ENCODE data around the gene LKAAEAR1.
A peak's percentile ranks its signal among the peaks of the same experiment; 100 is the strongest.

The LKAAEAR1 gene

DNA sequence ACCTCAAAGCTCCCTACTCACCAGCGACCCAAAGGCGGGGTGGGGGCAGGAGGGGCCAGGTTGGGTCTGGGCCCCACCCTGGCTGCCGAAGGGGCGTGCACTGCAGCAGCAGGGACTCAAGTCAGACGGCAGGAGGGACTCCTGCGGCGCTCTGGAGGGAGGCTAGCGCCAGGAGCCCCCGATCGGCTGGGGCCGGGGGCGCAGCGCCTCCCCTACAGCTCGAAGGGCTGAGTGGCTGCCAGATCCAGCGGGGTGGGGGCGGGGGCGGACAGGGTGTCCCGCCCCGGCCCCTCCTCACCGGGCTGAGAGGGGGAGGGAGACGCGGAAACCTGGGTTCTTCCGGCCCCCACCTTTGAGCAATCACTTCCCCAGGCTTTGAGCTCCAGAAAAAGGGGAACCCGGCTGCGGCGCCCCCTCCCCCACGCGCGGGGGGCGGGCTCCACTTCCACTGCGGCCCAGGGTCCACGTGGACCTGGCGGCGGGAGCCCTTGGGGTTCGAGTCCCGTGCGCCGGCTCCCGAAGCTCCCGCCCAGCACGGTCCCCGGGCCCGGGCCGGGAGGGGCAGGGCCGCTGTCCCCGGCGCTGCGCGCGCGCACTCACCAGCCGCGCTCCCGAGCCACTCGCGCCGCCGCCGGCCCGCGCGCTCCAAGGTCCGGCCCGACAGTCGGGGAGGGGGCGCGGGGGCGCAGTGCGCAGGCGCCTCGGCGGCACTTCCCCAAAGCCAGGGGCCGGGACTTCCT, 4.8 kb downstream of the LKAAEAR1 start, which contains the start of gene RGS19:
Gene RGS19 (minus strand): TSS at position 246 of the 740 bp plus-strand sequence. CDS start 2,632 bp downstream, outside the sequence.
- peak; percentile 38 to 57 (median 48) for DNase-seq (ENCODE audit: low read depth in 3 of 3)

DNA sequence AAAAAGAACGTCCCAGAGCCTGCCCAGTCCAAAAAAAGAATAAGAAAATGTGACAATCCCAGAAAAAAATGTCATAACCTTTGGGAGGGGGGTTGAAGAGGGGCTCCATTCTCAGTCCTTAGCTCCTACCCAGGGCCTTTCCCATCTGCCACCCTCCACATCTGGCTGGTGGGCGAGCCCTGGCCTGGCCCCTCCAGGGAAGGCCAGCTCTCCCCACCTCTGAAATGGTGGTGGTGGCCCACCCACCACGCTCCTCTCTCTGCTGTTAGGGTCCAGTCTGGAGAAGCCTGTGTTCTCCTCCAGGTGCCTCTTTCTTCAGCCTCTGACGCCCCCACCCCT, 5.3 kb downstream of the LKAAEAR1 start:
- DNase-seq (ENCODE audit: low read depth in 3 of 3): no peak

DNA sequence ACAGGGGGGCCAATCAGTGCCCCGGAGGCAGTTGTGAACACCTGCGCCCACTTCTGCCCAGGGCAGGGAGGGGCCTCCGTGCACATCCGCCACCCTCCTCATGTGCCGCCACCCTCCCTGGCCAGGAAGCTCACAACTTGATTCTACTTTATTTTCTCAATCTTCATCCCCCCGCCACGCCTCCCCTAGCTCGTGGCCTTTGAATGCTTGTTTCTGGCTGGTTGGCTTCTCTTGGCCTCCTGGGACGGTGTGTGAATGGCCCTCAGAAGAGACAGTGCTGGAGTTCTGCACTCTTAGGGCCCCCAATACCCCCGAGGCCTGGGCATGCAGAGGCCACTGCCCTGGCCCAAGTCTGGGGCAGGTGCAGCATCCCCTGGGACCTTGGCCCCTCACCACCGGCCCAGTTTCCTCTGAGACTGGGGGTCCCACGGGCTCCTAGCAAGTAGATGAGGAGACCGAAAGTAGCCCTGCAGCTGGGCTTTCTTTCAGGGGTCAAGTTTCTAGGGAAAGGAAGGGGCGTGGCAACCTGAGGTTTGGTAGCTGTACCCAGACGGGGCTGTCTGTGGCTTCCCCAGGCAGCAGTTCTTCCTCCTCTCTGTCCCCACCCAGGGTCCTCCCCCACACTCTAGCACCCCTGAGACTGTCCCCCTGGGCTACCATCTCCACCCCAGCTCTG, 6.2 kb downstream of the LKAAEAR1 start:
- DNase-seq (ENCODE audit: low read depth in 3 of 3): no peak

DNA sequence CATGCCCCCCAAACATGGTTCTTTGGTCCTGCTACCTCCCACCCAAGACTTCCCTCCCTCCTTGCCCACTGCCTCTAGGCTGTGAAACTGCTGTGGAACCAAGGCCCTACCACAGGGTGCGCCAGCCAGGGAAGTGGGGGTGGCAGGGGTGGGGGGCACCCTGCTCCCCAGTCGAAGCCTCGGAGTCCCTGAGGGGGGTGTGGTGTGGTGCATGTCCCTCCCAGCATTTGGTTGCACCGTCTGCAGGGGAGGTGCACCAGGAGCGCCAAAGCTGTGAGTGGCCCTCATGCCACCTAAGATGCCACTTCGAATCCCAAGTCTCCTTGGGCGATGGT, 6.7 kb downstream of the LKAAEAR1 start:
- no peak for DNase-seq (ENCODE audit: low read depth in 3 of 3)

DNA sequence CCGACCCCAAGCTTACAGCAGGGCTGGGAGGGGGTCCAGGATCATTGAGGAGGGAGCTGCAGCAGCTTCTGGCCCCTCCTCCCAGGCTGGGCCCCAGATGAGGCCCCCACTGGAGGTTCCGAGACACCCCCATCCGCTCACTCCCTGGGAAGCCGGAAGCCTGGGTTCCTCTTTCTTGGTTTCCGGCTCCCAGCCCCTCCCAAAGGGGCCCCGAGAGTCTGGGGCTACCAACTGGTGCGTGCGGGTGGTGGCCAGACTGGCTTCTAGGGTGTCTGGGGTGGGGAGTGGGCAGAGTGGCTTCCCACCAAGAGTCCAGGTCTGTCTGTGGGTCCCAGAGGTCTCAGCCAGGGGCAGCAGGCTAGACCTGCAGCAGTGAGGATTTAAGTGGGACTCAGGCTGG, 7.1 kb downstream of the LKAAEAR1 start:
- DNase-seq (ENCODE audit: low read depth in 3 of 3): no peak

DNA sequence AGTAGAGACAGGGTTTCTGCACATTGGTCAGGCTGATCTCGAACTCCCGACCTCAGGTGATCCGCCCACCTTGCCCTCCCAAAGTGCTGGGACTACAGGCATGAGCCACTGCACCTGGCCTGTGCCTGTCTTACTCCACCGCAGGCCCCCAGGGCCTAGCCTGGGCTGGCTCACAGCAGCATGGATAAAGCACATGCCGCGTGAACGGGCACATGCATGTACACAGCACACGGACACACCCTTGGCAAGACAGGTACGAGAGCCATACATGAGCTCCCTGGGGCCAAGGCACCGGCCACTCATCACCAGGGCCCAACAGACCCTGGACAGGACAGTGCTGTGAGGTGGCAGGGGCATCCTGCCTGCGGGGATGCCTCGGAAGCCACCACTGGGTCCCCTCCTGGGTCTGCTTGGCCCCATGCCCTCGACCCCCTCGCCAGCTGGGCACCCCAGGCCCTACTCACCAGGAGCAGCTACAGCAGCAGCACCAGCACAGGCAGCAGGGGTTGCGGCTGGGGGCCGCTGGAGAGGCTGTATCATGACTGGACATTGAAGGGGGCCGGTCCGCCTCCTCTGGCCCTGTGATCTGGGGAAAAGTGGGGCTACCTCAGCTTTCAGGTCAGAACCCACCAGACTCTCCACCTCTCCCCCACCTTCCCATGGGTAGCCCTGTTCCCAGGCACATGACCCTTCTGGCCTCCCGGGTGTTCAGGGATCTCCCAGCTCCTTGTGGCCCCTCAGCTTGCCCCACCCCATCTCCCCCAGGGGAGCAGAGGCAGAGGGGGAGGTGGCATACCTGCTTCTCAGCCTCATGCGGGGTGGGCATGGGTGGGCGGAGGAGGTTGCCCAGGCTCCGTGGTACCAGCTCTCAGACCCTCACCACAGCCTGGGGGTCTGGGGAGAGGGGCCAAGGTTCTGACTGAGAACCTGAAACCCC, 7.9 kb downstream of the LKAAEAR1 start:
- no peak for DNase-seq (ENCODE audit: low read depth in 3 of 3)

DNA sequence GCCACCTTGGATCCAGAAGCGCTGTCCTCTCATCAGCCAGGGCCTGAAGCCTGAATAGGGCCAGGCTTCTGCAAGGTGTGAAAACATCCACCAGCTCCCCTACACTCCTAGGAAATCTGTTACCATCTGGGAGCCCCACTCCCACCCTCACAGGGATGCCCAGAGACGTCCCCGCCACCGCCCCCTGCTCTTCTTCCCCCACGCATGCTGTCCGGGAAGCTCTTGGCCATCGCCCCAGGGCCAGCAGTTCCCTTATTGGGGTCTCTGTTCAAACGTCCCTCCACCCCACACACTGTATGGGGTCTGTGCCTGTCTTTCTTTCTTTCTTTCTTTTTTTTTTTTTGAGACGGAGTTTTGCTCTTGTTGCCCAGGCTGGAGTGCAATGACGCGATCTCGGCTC, 8.6 kb downstream of the LKAAEAR1 start:
- DNase-seq (ENCODE audit: low read depth in 3 of 3): no peak

DNA sequence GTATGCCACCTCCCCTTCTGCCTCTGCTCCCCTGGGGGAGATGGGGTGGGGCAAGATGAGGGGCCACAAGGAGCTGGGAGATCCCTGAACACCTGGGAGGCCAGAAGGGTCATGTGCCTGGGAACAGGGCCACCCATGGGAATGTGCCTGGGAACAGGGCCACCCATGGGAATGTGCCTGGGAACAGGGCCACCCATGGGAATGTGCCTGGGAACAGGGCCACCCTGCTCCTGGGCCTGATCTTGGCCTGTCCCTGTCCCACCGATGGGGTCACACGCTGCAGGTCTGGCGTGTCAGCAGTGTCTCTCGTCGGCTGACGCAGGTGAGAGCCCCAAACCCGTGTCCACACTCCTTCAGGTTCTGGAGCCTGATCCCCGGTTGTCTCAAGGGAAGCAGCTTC, 9.2 kb downstream of the LKAAEAR1 start:
- DNase-seq (ENCODE audit: low read depth in 3 of 3): no peak

DNA sequence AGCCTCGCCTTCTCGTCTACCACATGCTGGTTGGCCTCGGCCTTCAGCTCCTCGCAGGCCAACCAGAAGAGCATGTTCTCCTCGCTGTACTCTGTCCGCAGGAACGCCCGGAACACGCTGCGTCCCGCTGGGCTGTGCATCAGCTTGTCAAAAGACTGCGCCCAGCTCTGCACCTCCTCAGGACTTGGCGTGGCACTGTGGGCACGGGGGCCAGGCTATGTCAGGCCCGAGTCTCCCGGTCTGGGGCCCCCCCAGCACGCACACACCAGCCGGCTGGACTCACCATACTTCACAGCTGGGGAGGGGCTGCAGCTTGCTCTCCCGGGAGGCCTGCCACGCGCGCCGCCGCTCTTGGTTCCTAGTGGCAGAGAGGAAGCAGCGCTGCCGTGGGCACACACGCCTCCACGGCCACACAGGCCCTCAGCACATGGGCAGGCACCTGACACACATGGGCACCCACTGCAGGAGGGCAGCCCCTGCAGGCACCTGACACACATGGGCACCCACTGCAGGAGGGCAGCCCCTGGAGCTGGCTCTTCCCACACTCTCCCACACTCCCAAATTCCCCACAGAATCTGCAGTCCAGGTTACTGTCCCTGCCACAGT, 9.9 kb downstream of the LKAAEAR1 start:
- no peak for DNase-seq (ENCODE audit: low read depth in 3 of 3)

DNA sequence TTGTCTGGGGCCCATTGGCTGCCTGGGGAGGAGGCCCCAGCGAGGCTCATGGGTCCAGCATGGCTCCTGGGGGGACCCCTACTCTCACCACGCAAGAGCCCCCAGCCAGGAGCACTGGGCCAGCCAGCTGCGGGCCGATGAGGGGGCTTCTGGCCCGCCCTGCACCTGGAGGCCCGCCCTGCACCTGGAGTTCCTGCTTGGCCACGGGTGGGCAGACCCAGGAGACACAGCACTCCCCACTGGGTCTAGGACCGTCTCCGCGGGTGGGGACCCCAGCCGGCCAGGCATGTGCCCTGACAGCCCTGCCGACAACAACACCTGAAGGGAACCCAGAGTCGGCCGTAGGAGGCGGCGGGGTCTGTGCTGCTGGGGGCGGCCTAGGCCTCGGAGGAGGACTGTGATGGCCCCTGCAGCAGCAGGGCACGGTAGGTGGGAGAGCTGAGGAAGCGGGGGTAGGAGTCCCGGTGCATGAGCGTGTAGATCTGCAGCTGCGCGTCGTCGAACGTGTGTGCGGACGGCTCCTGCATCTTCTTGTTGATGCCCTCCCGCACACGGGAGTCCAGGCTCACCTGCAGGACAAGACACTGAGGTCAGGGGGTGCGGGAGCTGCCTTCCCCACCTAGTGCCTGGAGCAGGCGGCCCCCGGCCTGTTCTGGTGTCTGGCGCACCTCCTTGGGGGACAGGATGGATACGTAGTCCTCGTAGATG, 10.6 kb downstream of the LKAAEAR1 start:
- no peak for DNase-seq (ENCODE audit: low read depth in 3 of 3)

DNA sequence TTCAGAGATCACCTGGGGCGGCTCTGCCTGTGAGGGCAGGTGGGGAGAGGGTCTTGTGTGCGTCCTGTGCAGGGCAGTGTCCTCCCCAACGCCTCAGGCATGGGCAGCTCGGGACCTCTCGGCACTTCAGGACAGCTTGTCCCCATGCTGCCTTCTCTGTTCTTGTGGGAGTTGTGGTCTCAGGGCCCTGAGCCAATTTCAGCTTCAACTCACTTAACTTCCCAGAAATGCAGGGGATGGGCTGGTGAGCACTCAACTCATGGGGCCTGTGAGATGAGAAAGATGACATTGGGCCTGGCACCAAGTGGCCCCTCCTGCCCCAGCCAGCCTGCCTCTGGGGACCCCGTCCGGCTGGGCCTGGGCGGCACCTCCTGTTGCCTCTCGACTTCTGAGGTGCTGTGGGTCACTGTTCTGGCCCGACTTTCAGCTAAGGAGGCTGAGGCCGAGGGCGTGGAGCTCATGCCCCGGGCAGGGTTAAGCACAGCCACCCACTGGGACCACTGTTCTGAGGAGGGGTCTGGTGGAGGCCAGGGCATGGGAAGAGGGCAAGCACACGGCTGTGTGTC, 11.6 kb downstream of the LKAAEAR1 start:
- no peak for DNase-seq (ENCODE audit: low read depth in 3 of 3)

DNA sequence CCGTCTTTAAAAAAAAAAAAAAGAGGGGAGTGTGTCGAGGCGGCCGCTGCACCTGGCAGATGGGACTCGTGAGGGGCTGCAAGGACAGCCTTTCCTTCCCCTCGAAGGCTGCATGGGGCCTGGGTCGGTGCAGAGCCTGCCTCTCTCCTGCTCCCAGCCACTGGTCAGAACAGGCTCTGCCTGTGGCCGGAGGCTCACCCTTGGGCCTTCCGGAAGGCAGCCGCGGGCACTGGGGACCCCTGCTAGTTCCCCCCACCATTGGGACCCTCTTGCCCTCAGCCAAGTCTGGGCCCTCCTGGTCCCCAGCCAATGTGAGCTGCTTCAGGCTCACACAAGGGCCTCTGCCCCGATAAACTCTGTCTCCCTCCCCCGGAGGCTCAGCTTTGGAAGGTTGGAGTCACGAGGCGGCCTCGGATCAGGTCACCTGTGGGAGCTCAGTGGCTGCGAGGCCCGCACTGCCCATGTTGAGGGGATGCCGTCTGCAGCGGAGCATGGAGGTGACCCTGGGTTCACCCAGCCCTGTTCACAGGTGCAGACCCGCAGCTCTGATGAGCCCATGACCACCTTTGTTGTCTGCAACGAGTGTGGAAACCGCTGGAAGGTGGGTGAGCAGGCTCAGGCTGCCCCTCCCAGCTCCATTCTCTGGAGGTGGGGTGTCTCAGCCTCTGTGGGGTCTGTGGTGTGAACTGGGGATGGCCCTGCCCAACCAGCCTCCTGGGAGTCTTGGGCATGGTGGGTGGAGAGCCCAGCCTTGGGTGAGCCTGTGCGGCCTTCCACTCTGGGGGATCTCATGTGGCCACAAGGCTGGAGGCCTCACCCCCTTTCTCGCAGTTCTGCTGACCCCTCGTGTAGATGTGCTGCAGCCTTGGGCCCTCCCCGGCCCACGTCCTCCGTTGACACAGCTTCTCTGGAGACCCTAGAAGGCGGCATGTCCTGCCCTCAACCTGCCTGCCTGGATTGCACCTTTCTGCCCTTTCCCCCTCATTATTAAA, 12.6 kb downstream of the LKAAEAR1 start:
- DNase-seq (ENCODE audit: low read depth in 3 of 3): no peak

DNA sequence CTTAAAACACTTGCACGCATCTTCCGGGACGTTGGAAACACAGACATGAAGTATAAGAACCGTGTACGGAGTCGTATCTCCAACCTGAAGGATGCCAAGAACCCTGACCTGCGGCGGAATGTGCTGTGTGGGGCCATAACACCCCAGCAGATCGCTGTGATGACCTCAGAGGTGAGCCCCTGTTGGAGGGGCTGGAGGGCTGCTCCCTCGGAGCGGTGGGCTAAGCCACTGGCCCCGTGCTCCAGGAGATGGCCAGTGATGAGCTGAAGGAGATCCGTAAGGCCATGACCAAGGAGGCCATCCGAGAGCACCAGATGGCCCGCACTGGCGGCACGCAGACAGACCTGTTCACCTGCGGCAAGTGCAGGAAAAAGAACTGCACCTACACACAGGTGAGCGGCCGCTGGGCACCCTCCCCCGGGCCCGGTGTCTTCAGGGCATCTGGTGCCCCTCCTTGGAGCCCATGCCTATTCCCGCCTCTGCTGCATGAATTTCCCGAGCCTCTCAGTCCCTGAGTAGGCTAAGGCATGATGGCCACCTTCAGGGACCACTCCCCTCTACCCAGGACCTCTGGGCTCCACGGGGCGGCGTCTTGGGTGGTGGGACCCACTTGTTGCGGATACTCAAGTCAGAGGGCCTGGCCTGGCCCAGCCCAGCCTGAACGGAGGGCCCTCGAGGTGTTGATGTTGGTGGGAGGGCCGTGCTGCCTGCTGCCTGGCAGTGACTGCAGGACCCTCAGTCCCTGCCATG, 13.8 kb downstream of the LKAAEAR1 start:
- no peak for DNase-seq (ENCODE audit: low read depth in 3 of 3)

DNA sequence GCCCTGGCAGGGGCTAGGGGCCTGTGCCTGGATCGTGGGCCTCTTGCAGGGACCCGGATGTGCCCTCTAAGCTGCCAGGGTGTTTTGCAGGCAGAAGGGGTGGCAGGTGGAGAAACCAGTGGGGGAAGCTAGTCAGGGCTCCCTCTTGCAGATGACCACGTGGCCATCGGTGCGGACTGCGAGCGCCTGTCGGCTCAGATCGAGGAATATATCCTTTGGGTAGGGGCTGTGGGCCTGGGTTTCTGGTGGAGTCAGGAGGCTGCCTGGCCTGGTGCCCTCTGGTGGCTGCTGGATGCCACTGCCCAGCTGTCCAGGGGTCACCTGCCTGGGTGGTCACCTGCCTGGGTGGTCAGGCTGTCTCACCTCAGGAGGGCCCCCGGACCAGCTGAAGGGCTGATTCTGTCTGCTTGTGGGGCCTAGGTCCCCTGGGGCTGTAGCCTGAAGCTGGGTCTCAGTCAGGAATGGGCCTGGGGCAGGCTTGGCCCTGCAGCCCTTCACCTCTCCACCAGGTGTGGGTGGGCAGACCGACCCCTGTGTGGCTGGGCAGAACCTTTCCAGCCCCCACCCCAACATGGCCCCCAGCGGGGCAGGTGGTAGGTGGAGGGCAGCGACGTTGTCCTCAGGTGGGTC, 14.5 kb downstream of the LKAAEAR1 start:
- DNase-seq (ENCODE audit: low read depth in 3 of 3): no peak

DNA sequence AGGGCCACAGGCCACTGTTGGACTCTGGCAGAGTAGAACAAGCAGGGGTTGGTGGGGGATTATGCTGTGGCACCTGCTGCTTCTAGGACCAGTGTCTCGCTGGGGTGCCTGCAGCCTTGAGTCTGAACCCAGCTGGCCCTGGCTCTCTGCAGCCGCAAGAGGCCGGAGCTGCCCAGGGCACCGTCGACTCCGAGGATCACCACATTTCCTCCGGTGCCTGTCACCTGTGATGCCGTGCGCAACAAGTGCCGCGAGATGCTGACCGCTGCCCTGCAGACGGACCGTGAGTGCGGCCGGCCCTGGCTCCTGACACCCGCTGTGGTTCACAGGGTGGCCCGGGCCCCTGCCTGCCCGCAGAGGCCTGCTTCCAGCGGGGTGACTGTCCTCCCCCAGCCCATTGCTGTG, 15.0 kb downstream of the LKAAEAR1 start:
- no peak for DNase-seq (ENCODE audit: low read depth in 3 of 3)

DNA sequence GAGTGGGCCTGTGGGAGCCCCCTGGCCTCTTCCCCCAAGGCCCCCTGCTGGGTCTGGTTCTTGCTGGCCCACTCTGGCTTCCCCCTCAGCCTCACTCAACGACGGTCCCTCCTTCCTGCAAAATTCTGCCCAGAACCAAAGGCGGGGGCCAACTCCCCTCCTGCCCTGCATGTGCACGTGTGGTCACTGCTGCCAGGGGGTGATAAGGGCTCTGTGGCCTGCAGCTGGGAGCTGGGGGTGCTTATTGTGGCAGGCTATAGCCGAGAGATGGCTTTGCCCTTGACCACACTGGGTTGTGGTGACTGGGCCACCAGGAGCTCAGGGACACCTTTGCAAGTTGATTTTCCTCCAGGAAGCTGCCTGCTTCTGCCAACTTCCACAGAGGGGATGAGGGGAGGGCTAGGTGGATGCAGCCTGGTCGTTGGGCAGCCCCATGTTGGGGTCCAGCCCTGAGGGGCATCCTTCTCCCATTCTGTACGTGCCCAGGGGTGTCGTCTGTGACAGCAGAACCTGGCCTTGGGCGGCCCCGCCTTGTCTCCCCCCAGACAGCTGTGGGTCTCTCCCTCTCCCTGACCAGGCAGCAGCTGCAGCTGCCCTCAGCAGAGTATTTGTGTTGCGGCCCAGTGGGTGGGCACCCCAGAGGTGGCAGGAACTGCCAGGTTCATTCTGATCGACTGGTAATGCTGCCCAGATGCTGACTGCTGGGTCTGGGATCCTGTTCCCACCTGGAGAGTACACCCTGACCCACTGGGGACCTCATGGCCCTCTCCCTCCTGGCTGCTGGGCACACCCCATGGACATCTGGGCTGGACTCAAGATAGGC, 15.6 kb downstream of the LKAAEAR1 start:
- DNase-seq (ENCODE audit: low read depth in 3 of 3): no peak

DNA sequence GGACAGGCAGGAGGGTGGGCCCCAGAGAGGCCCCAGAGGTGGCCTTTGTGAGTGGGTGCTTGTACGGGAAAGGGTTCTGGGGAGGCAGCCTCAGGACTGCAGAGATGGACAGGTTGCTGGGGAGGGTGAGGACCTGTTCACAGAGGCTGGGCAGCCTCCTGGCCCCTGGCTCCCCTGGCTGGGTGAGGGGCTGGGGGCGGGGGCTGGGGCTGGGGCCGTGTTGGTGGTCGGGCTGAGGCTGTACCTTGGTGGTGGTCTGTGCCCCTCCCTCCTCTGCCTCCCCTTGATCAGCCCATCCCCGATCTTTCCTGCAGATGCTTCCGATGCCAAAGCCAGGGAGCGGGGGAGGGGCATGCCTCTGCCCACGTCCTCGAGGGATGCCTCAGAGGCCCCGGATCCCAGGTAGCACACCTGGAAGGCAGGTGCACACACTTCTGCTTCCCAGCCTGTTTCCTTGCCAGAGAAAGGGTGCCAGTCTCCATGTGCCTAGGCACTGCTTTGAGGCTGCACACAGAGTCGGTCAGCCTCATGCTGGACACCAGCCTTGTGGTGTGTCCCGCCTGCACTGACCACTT, 16.4 kb downstream of the LKAAEAR1 start:
- DNase-seq (ENCODE audit: low read depth in 3 of 3): no peak
